Endothelial cell of umbilical vein (primary cell): Measurements from ENCODE around the gene RABEPK. TPM values are rescaled to one million over a fixed set of nuclear protein-coding genes. Genes with fewer than 3 reads are reported as not detected.
"Not testable (repeated sequence)": the region's sequence is repeated elsewhere in the genome, so short reads cannot be mapped to it uniquely, and the experiment has no call there.

Experiments used
- BruUV-seq: library from RNA; stranded (reverse); fragments of 400-500 nt; replicated peaks from 2 replicates; lab custom pipeline; 2021; lab: Mats Ljungman, UMichigan
- CTCF ChIA-PET: fragments of 300-600, 350-600 bp; sonication (Branson Sonifier 250); formaldehyde crosslinking; loops from one replicate; lab custom pipeline; 2021; ENCODE audit warnings: antibody characterized with exemption, inconsistent platforms; lab: Charles Lee
- POLR2A ChIA-PET: fragments of 300-600, 350-600 bp; sonication (Branson Sonifier 250); formaldehyde crosslinking; loops from one replicate; lab custom pipeline; 2021; ENCODE audit warnings: antibody characterized with exemption, inconsistent platforms; lab: Charles Lee
- DNase-seq: peaks from one replicate; pipeline ENCODE4 v3.0.0-alpha.2; 2011; ENCODE audit warnings: low read depth, low spot score
- FAIRE-seq: peaks from 2 replicates; lab custom pipeline; 2011; peaks lifted over from hg19 to GRCh38; lab: Jason Lieb, UNC
- H2AFZ ChIP-seq: 2 replicates; pipeline ENCODE4 v1.6.0; 2012; ENCODE audit warnings: low read depth, low read length, control low read depth, inconsistent platforms
- H3K27ac ChIP-seq: 2 replicates; pipeline ENCODE4 v1.5.1; 2011; ENCODE audit warnings: low read depth, mild to moderate bottlenecking, control low read depth, low read length, moderate library complexity; ENCODE audit not compliant: insufficient read depth
- H3K27me3 ChIP-seq, 2 experiments: 2 replicates each; pipeline versions ENCODE4 v1.6.0 to v1.6.1; 2011; ENCODE audit warnings: low read length in 2 of 2, mixed read lengths in 1 of 2; ENCODE audit not compliant: control insufficient read depth in 2 of 2, insufficient read depth in 2 of 2
- H3K36me3 ChIP-seq, 2 experiments: 2 replicates in 1 of 2; 3 replicates in 1 of 2; pipeline ENCODE4 v1.5.1; 2011; ENCODE audit warnings: low read length in 2 of 2, mild to moderate bottlenecking in 1 of 2, moderate library complexity in 1 of 2; ENCODE audit not compliant: control insufficient read depth in 2 of 2, insufficient read depth in 2 of 2; ENCODE audit errors: extremely low read depth in 1 of 2
- H3K4me1 ChIP-seq: 3 replicates; pipeline ENCODE4 v1.5.1; 2011; ENCODE audit warnings: mild to moderate bottlenecking, low read length; ENCODE audit not compliant: control insufficient read depth, insufficient read depth; ENCODE audit errors: extremely low read depth
- H3K4me2 ChIP-seq: 2 replicates; pipeline ENCODE4 v1.6.1; 2011; ENCODE audit warnings: low read length, control low read depth, mixed read lengths; ENCODE audit not compliant: insufficient read depth
- H3K4me3 ChIP-seq, 3 experiments: fragments of 200-600 bp in 1 of 3; sonication (generic), shearing (Covaris generic) in 1 of 3; replicated peaks in 1 of 3; 2 replicates each; pipeline ENCODE4 v1.5.1; 2011 to 2016; ENCODE audit warnings: control low read depth in 3 of 3, low read length in 3 of 3, mild to moderate bottlenecking in 2 of 3, inconsistent platforms in 1 of 3, low read depth in 1 of 3, moderate library complexity in 1 of 3; ENCODE audit not compliant: insufficient read depth in 1 of 3
- H3K79me2 ChIP-seq: 2 replicates; pipeline ENCODE4 v1.6.0; 2012; ENCODE audit warnings: low read length, inconsistent platforms; ENCODE audit not compliant: control insufficient read depth, insufficient read depth
- H3K9ac ChIP-seq: replicated peaks from 2 replicates; pipeline ENCODE3; 2011; ENCODE audit warnings: low read length, control low read depth; ENCODE audit not compliant: insufficient read depth; ENCODE audit errors: extremely low read depth
- H3K9me1 ChIP-seq: replicated peaks from 3 replicates; pipeline ENCODE4 v1.6.0; 2011; ENCODE audit warnings: mild to moderate bottlenecking, low read length; ENCODE audit not compliant: control insufficient read depth, insufficient read depth; ENCODE audit errors: extremely low read depth
- H3K9me3 ChIP-seq: replicated peaks from 2 replicates; pipeline ENCODE4 v1.5.1; 2012; ENCODE audit warnings: low read length, inconsistent platforms; ENCODE audit not compliant: control insufficient read depth, insufficient read depth
- H4K20me1 ChIP-seq: replicated peaks from 2 replicates; pipeline ENCODE3; 2011; ENCODE audit warnings: mild to moderate bottlenecking, low read length; ENCODE audit not compliant: control insufficient read depth, insufficient read depth; ENCODE audit errors: extremely low read depth
- EZH2 ChIP-seq: IDR thresholded peaks from 2 replicates; pipeline ENCODE4 v1.6.1; 2012; ENCODE audit warnings: borderline replicate concordance, low read depth, mild to moderate bottlenecking, moderate library complexity, low read length, inconsistent platforms; ENCODE audit not compliant: severe bottlenecking
- FOS ChIP-seq: IDR thresholded peaks from 2 replicates; pipeline ENCODE4 v1.6.1; 2011; ENCODE audit warnings: mild to moderate bottlenecking, low read length, moderate library complexity, borderline replicate concordance; ENCODE audit not compliant: insufficient read depth
- GATA2 ChIP-seq: IDR thresholded peaks from 2 replicates; pipeline ENCODE4 v1.7.0; 2011; ENCODE audit warnings: low read depth, mild to moderate bottlenecking, moderate library complexity, mixed read lengths, low read length; ENCODE audit not compliant: insufficient read length, insufficient read depth
- JUN ChIP-seq: IDR thresholded peaks from 2 replicates; pipeline ENCODE4 v1.6.1; 2011; ENCODE audit warnings: borderline replicate concordance, low read depth; ENCODE audit not compliant: insufficient read length, insufficient read depth
- MYC ChIP-seq: IDR thresholded peaks from one replicate; pipeline ENCODE4 v1.6.1; 2011; ENCODE audit warnings: mild to moderate bottlenecking, low read depth, low read length
- POLR2A ChIP-seq: IDR thresholded peaks from 2 replicates; pipeline ENCODE4 v1.6.1; 2012; ENCODE audit warnings: low read depth, mild to moderate bottlenecking, control low read depth, low read length
- POLR2AphosphoS5 ChIP-seq: IDR thresholded peaks from 2 replicates; pipeline ENCODE4 v1.6.1; 2012; ENCODE audit warnings: low read depth, mild to moderate bottlenecking, control low read depth, low read length, moderate library complexity; ENCODE audit not compliant: insufficient read depth
- dilution Hi-C: fragments of 300-500 bp; cut with MboI; formaldehyde crosslinking; loops from one replicate; pipeline ENCODE4 v1.15.0; 2019; ENCODE audit warnings: low sequenced_read_pairs; ENCODE audit not compliant: extremely low pct_ligation_motif_present
- intact Hi-C: fragments of 100-400 bp; cut with micrococcal nuclease; formaldehyde crosslinking; loops from one replicate; pipeline ENCODE4 v1.10.0; 2022
- polyA plus RNA-seq, 4 experiments: library from polyadenylated mRNA; depleted of rRNA in 3 of 4; stranded (reverse) in 3 of 4; unstranded in 1 of 4; fragments of >200 nt; gene quantifications; 2 replicates each; pipeline versions ENCODE4 v1.2.1 to v1.2.3, GENCODE V29; 2011 to 2012; ENCODE audit warnings: missing spikeins in 1 of 4
- total RNA-seq: library from RNA; stranded (reverse); gene quantifications from 2 replicates; pipeline ENCODE4 v1.2.3, GENCODE V29; 2021
- TF ChIP-seq, protein P1 (sequence below), 2 donors: IDR thresholded peaks; 1 replicate in 1 of 2; 2 replicates in 1 of 2; pipeline ENCODE4 v1.5.1; 2011; ENCODE audit warnings: low read length in 2 of 2, mild to moderate bottlenecking in 2 of 2, moderate library complexity in 2 of 2, control low read depth in 1 of 2, inconsistent platforms in 1 of 2, low read depth in 1 of 2; ENCODE audit not compliant: insufficient read depth in 1 of 2; ENCODE audit errors: extremely low read depth in 1 of 2
- TF ChIP-seq, protein P2 (sequence below): IDR thresholded peaks from 2 replicates; pipeline ENCODE4 v1.6.1; 2011; ENCODE audit not compliant: insufficient read depth, insufficient read length

Gene RABEPK
- total and polyA plus RNA-seq, 2 donors (not counting 3 experiments of a cell fraction or from before 2014, with no cell fraction given) = 18.2 to 23.0 TPM

DNA sequence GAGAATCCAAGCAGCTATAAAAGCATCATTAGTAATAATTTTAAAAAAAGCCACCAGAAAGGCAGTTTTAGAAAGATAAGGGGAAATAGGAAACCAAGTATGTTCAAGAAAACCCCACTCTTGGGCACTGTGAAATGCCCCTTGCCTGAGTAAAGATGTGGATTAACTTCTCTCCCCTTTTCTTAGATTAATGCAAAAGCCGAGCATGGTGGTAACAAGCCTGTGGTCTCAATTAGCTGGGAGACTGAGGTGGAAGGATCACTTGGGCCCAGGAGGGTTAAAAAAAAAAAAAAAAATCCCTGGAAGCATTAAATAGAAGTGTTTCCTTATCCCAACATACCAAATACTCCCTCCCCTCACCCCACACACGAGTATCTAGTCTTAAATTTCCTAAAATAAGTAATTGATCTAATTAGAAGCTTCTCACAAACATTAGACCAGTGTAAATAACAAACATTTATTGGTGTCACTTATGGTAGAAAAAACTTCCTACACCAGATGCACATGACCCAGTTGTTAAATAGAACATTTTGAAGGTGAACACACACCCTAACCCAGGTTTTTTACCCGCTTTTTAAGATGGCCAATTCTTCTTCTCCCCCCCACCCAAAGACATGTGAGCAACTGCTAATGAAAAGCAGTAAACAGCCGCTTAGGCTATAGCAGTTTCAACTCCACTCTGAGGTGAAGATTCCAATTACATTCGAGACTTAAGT is 35.6 kb downstream of the RABEPK start:
- H3K9ac ChIP-seq = peak overlapping the region; percentile 8

DNA sequence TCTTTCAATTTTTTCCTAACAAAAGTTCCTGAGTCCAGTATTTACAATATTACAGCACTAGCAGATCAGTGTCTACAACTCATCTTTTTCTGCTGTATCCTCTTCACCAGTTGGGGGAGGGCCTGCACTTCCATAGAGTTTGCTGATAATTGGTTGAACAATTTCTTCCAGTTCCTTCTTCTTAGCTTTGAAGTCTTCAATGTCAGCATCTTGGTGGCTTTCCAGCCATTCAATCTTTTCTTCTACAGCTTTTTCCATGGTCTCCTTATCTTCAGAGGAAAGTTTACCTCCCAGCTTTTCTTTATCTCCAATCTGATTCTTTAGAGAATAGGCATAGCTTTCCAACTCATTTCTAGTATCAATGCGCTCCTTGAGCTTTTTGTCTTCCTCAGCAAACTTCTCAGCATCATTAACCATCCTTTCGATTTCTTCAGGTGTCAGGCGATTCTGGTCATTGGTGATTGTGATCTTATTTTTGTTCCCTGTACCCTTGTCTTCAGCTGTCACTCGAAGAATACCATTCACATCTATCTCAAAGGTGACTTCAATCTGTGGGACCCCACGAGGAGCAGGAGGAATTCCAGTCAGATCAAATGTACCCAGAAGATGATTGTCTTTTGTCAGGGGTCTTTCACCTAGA is 36.3 kb downstream of the RABEPK start:
- POLR2A ChIA-PET = interaction anchor here (0.6 kb wide), 1 partner anchor 243 kb away, joined by 3 read pairs; no protein-coding TSS in a partner anchor
- FAIRE-seq, intact Hi-C loops, H3K27ac ChIP-seq, CTCF ChIA-PET, H3K9me3 ChIP-seq, DNase-seq, dilution Hi-C loops, BruUV-seq, H3K9me1 ChIP-seq, H2AFZ ChIP-seq, H3K27me3 ChIP-seq: not testable (repeated sequence)
- peak overlapping the region; percentile 93 for H3K4me2 ChIP-seq
- H3K4me1 ChIP-seq = peaks cover 32% of the 10 kb centered on the region
- peak overlapping the region in 1 of 3 experiments; percentile 17 for H3K4me3 ChIP-seq
- peaks cover 57% of the 10 kb centered on the region for H3K79me2 ChIP-seq
- peaks cover 16% of the 10 kb centered on the region for H4K20me1 ChIP-seq
- peaks cover 26 to 30% of the 10 kb centered on the region in 2 experiments for H3K36me3 ChIP-seq
- peak overlapping the region; percentile 6 for H3K9ac ChIP-seq

More for the DNA sequence above, 35.6 kb downstream of the RABEPK start:
- ChIA-PET POLR2A (interaction anchor here (0.6 kb wide), 1 partner anchor 242 kb away, joined by 3 read pairs; no protein-coding TSS in a partner anchor), CTCF (no interaction called here)
- Histone ChIP-seq H3K79me2 (peaks cover 56% of the 10 kb centered on the region), H3K9me3 (no peaks in the 10 kb centered on the region), H3K36me3 (peaks cover 26 to 30% of the 10 kb centered on the region in 2 experiments), H3K27ac (no peak overlapping the region), H3K4me1 (peaks cover 32% of the 10 kb centered on the region), H3K4me3 (peak overlapping the region in 1 of 3 experiments; percentile 17), H3K4me2 (peak overlapping the region; percentile 93), H3K9me1 (no peaks in the 10 kb centered on the region), H2AFZ (no peak overlapping the region), H4K20me1 (peaks cover 16% of the 10 kb centered on the region), H3K27me3 (no peaks in the 10 kb centered on the region)
- FAIRE-seq (no peak), DNase-seq (no peak)
- no peak for TF ChIP-seq EZH2
- TF ChIP-seq FOS = no peak
- TF ChIP-seq GATA2 = no peak
- TF ChIP-seq JUN = no peak
- TF ChIP-seq POLR2A = no peak
- TF ChIP-seq, protein P1, sequence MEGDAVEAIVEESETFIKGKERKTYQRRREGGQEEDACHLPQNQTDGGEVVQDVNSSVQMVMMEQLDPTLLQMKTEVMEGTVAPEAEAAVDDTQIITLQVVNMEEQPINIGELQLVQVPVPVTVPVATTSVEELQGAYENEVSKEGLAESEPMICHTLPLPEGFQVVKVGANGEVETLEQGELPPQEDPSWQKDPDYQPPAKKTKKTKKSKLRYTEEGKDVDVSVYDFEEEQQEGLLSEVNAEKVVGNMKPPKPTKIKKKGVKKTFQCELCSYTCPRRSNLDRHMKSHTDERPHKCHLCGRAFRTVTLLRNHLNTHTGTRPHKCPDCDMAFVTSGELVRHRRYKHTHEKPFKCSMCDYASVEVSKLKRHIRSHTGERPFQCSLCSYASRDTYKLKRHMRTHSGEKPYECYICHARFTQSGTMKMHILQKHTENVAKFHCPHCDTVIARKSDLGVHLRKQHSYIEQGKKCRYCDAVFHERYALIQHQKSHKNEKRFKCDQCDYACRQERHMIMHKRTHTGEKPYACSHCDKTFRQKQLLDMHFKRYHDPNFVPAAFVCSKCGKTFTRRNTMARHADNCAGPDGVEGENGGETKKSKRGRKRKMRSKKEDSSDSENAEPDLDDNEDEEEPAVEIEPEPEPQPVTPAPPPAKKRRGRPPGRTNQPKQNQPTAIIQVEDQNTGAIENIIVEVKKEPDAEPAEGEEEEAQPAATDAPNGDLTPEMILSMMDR (IDR thresholded peaks at IDR 0.05; ENCODE audit: extremely low read depth in 1 of 2, insufficient read depth in 1 of 2, low read depth in 1 of 2, low read length in 2 of 2) = no peak
- TF ChIP-seq MYC = no peak
- TF ChIP-seq POLR2AphosphoS5 = no peak
- TF ChIP-seq, protein P2, sequence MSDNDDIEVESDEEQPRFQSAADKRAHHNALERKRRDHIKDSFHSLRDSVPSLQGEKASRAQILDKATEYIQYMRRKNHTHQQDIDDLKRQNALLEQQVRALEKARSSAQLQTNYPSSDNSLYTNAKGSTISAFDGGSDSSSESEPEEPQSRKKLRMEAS = no peak
- dilution Hi-C loops = no loop called here
- no TSS peak for BruUV-seq
- intact Hi-C loops = no loop called here
